A549 (cell line): ENCODE data around the gene DCAF5.

Experiments
- BCL3 ChIP-seq: fragments of >200 bp; sonication (Bioruptor Twin); formaldehyde crosslinking; IDR thresholded peaks from 3 replicates; pipeline ENCODE4 v1.6.1; 2016
- CBX8 ChIP-seq: fragments of 200-600 bp; sonication (generic); IDR thresholded peaks from 2 replicates; pipeline ENCODE4 v1.6.1; 2016
- CHD4 ChIP-seq: fragments of 200-600 bp; sonication (generic); IDR thresholded peaks from 2 replicates; pipeline ENCODE4 v1.6.1; 2016; ENCODE audit warnings: antibody characterized with exemption, mild to moderate bottlenecking, borderline replicate concordance
- CTCF ChIP-seq: fragments of >200 bp; sonication (Bioruptor Twin); formaldehyde crosslinking; IDR thresholded peaks from 3 replicates; pipeline ENCODE4 v1.5.1; 2016
- EP300 ChIP-seq, 2 experiments: fragments of >200 bp; sonication (Bioruptor Twin); formaldehyde crosslinking; IDR thresholded peaks; 2 replicates in 1 of 2; 3 replicates in 1 of 2; pipeline ENCODE4 v1.6.1; 2016 to 2017
- ESRRA ChIP-seq: fragments of 150-350 bp; IDR thresholded peaks from 2 replicates; pipeline ENCODE4 v1.6.1; 2014; ENCODE audit warnings: mild to moderate bottlenecking, low read length, borderline replicate concordance
- FOSL2 ChIP-seq, 2 experiments: fragments of 450-650 bp in 1 of 2; fragments of >200 bp in 1 of 2; sonication (Bioruptor Twin) in 1 of 2; formaldehyde crosslinking; IDR thresholded peaks; 2 replicates each; pipeline versions ENCODE4 v1.5.0 to v1.6.1; 2016 to 2020; ENCODE audit warnings: mild to moderate bottlenecking in 1 of 2, moderate library complexity in 1 of 2
- JUNB ChIP-seq: fragments of >200 bp; sonication (Bioruptor Twin); formaldehyde crosslinking; IDR thresholded peaks from 2 replicates; pipeline ENCODE4 v1.6.1; 2016
- MAFK ChIP-seq: fragments of 450-650 bp; IDR thresholded peaks from 2 replicates; pipeline ENCODE4 v1.6.1; 2014; ENCODE audit not compliant: partially characterized antibody
- MAZ ChIP-seq: fragments of 150-350 bp; IDR thresholded peaks from 2 replicates; pipeline ENCODE4 v1.6.1; 2014; ENCODE audit warnings: antibody characterized with exemption, low read depth, low read length, borderline replicate concordance
- POLR2A ChIP-seq: IDR thresholded peaks from 2 replicates; pipeline ENCODE4 v1.6.1; 2012; ENCODE audit warnings: mild to moderate bottlenecking, low read length
- RFX5 ChIP-seq: fragments of 450-650 bp; IDR thresholded peaks from 2 replicates; pipeline ENCODE4 v1.7.1; 2014; ENCODE audit warnings: antibody characterized with exemption, mild to moderate bottlenecking, moderate library complexity
- USF2 ChIP-seq: fragments of 450-650 bp; IDR thresholded peaks from 2 replicates; pipeline ENCODE4 v1.6.1; 2014; ENCODE audit warnings: antibody characterized with exemption
- ZFP36 ChIP-seq: fragments of 450-650 bp; IDR thresholded peaks from 2 replicates; pipeline ENCODE4 v1.6.1; 2014; ENCODE audit warnings: borderline replicate concordance; ENCODE audit not compliant: partially characterized antibody

DNA sequence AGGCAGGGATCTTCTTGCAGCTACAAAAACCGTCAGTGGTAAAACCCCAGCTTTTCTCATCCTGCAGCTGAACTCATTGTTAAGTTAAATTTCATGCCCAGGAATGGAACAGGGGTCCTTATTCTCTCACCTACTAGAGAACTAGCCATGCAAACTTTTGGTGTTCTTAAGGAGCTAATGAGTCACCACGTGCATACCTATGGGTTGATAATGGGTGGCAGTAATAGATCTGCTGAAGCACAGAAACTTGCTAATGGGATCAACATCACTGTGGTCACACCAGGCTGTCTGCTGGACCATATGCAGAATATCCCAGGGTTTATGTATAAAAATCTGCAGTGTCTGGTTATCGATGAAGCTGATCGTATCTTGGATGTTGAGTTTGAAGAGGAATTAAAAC, 68.9 kb downstream of the DCAF5 start:
- no peak for TF ChIP-seq RFX5
- no peak for TF ChIP-seq ZFP36
- no peak for TF ChIP-seq CBX8
- TF ChIP-seq CTCF = no peak
- TF ChIP-seq EP300 (IDR thresholded peaks at IDR 0.05) = no peak
- TF ChIP-seq MAFK = no peak
- no peak for TF ChIP-seq BCL3
- TF ChIP-seq POLR2A = no peak
- TF ChIP-seq ESRRA = no peak
- TF ChIP-seq JUNB = no peak
- TF ChIP-seq FOSL2 (IDR thresholded peaks at IDR 0.05) = no peak
- no peak for TF ChIP-seq FOSL2 (CRISPR knock-in tag; IDR thresholded peaks at IDR 0.05)
- no peak for TF ChIP-seq MAZ
- TF ChIP-seq USF2 = no peak
- no peak for TF ChIP-seq CHD4
